GM18907 (cell line): ENCODE results near the gene CRYBA1.
"Not testable (repeated sequence)": the region's sequence is repeated elsewhere in the genome, so short reads cannot be mapped to it uniquely, and the experiment has no call there.

ENCODE experiments used
- ATAC-seq: cut with Tn5 transposase; IDR thresholded peaks from one replicate; pipeline ENCODE4 v1.9.1; 2021; ENCODE audit warnings: mild to moderate bottlenecking, moderate library complexity; ENCODE audit not compliant: unreplicated experiment

The CRYBA1 gene

GRCh38 chr17:29237476-29238132 lies 9.1 kb upstream of the CRYBA1 start:
- ATAC-seq = no peak

GRCh38 chr17:29238133-29238850 lies 8.4 kb upstream of the CRYBA1 start:
- no peak for ATAC-seq

- ATAC-seq = no peak
Observed at GRCh38 chr17:29240477-29240876, 6.2 kb upstream of the CRYBA1 start.

- ATAC-seq = no peak
Observed at GRCh38 chr17:29240968-29241963, 5.4 kb upstream of the CRYBA1 start.

GRCh38 chr17:29242051-29242450 lies 4.6 kb upstream of the CRYBA1 start:
- ATAC-seq = no peak

GRCh38 chr17:29242790-29243189 lies 3.9 kb upstream of the CRYBA1 start:
- ATAC-seq = no peak

GRCh38 chr17:29243792-29244191 lies 2.9 kb upstream of the CRYBA1 start:
- ATAC-seq = no peak

- ATAC-seq = no peak
Observed at GRCh38 chr17:29245401-29245800, 1.3 kb upstream of the CRYBA1 start.

- ATAC-seq = no peak
Observed at GRCh38 chr17:29247219-29247618, 560 bp downstream of the CRYBA1 start.

- no peak for ATAC-seq
Observed at GRCh38 chr17:29248845-29249244, 2.2 kb downstream of the CRYBA1 start.

GRCh38 chr17:29250666-29251065 lies 4.0 kb downstream of the CRYBA1 start:
- no peak for ATAC-seq

- ATAC-seq = no peak
Observed at GRCh38 chr17:29251184-29251583, 4.5 kb downstream of the CRYBA1 start.

- ATAC-seq = no peak
Observed at GRCh38 chr17:29252101-29252791, 5.6 kb downstream of the CRYBA1 start.

- no peak for ATAC-seq
Observed at GRCh38 chr17:29253037-29253436, 6.4 kb downstream of the CRYBA1 start.

GRCh38 chr17:29255926-29256522 lies 9.4 kb downstream of the CRYBA1 start:
- no peak for ATAC-seq

- no peak for ATAC-seq
Observed at GRCh38 chr17:29256735-29257466, 10.2 kb downstream of the CRYBA1 start.

- ATAC-seq = no peak
Observed at GRCh38 chr17:29257756-29258155, 11.1 kb downstream of the CRYBA1 start.

GRCh38 chr17:29263916-29264315 lies 17.3 kb downstream of the CRYBA1 start:
- no peak for ATAC-seq

- not testable (repeated sequence) for ATAC-seq
Observed at GRCh38 chr17:29271980-29272379, 25.3 kb downstream of the CRYBA1 start.

GRCh38 chr17:29273924-29274323 lies 27.3 kb downstream of the CRYBA1 start:
- no peak for ATAC-seq
